ENCODE measurements around the gene TSPOAP1.
A peak's percentile ranks its signal among the peaks of the same experiment; 100 is the strongest.

TSPOAP1 gene, protein sequence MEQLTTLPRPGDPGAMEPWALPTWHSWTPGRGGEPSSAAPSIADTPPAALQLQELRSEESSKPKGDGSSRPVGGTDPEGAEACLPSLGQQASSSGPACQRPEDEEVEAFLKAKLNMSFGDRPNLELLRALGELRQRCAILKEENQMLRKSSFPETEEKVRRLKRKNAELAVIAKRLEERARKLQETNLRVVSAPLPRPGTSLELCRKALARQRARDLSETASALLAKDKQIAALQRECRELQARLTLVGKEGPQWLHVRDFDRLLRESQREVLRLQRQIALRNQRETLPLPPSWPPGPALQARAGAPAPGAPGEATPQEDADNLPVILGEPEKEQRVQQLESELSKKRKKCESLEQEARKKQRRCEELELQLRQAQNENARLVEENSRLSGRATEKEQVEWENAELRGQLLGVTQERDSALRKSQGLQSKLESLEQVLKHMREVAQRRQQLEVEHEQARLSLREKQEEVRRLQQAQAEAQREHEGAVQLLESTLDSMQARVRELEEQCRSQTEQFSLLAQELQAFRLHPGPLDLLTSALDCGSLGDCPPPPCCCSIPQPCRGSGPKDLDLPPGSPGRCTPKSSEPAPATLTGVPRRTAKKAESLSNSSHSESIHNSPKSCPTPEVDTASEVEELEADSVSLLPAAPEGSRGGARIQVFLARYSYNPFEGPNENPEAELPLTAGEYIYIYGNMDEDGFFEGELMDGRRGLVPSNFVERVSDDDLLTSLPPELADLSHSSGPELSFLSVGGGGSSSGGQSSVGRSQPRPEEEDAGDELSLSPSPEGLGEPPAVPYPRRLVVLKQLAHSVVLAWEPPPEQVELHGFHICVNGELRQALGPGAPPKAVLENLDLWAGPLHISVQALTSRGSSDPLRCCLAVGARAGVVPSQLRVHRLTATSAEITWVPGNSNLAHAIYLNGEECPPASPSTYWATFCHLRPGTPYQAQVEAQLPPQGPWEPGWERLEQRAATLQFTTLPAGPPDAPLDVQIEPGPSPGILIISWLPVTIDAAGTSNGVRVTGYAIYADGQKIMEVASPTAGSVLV (N-terminal part only)

DNA sequence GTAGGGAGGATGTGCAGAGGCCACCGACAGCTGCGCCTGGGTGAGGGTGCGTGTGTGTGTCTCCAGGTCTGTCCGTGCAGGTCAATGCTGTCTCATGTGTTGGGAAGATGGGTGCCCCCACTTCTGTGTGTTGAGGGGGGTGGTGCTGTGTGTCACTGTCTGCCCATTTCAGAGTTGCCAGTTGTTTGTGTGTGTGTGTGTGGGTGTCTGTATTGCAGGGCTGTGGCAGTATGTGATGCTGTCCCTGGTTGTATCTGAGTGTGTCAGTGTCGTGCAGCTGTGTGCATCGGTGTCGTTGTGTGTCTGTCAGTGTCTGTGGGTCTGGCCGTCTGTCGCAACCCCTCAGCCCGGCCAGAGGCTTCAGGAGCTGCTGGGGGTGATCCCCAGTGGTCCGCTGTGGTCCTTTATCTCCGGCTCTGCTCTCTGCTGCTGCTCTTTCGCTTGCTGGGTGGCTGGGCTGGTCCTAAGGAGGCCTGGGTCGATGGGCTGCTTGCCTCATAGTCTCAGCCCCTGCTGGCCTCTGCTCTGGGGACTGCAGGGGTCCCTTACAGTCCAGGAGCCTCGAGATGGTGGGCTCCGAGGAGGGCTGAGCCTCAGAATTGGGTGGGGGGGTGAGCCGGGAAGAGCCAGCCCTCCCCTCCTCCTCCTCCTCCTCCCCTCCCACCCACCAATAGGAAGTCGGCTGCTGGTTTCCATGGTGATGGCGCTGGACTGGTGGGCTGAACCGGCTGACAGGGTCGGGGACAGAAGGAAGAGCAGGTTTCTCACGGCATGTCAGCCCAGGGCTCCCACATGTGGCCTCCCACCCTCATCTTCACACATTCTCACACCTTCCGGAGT lies at the start of gene TSPOAP1:
TSPOAP1 (minus strand) TSS at position 601 of the 840 bp plus-strand sequence. CDS start 875 bp downstream, outside the sequence.
- Mint-ChIP-seq H3K27me3 (no peaks in the 10 kb centered on the region), H3K4me3 (peak within 1 kb of the TSS; percentile 92), H3K27ac (peak within 1 kb of the TSS; percentile 95), H3K36me3 (ENCODE audit: low read depth) (peaks cover 36% of the 10 kb centered on the region), H3K4me1 (ENCODE audit: low read depth) (peaks cover 77% of the 10 kb centered on the region), H3K9me3 (no peaks in the 10 kb centered on the region)

DNA sequence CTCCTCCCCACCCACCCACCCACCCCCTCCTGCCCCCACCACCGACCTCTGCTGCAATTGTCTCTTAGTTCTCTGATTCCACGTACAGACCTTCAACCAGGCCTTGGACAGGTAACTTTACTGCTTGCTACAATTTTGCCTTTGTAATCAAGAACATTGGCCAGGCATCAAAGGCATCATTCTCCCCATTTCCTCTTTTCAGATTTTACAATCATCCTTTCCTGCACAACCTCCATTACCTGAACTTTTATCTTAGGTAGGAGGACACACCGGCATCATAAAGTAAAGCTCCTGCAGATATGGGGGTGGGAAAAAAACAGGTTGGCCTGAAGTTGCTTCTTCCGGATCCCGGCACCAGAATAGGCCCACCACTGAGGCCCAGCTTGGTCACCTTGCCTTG lies 49.1 kb upstream of the TSPOAP1 start:
- H3K9me3 Mint-ChIP-seq: no peaks in the 10 kb centered on the region
- H3K4me1 Mint-ChIP-seq (ENCODE audit: low read depth): peaks cover 38% of the 10 kb centered on the region
- H3K4me3 Mint-ChIP-seq: no peak overlapping the region
- H3K27me3 Mint-ChIP-seq: no peaks in the 10 kb centered on the region
- no peak overlapping the region for H3K27ac Mint-ChIP-seq
- peaks cover 4% of the 10 kb centered on the region for H3K36me3 Mint-ChIP-seq (ENCODE audit: low read depth)

DNA sequence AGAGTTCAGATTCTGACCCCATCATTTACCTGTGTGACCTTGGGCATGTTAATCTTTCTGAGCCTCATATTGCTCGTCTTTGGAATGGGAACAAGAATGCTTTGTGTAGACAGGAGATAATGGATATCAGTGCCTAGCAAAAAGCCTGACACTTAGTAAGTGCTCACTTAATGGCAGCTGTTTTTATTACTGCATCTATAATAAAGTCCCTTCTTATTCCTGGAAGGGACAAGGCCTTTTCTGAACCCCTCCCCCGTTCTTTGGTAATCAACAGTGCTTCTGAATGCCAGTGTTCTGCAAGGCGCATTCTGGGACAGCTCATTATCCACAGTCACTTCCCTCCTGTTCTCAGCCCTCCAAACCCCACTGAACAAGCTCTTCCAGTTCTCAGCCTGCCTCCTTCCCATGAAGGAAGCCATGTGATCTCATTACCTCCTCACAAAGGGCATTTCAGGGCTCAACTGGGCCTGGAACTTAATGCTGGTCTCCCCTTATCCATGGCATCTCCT lies 48.6 kb upstream of the TSPOAP1 start:
- H3K9me3 Mint-ChIP-seq: no peaks in the 10 kb centered on the region
- H3K27ac Mint-ChIP-seq: no peak overlapping the region
- H3K27me3 Mint-ChIP-seq: no peaks in the 10 kb centered on the region
- H3K36me3 Mint-ChIP-seq (ENCODE audit: low read depth): peaks cover 4% of the 10 kb centered on the region
- H3K4me1 Mint-ChIP-seq (ENCODE audit: low read depth): peaks cover 33% of the 10 kb centered on the region
- H3K4me3 Mint-ChIP-seq: no peak overlapping the region

DNA sequence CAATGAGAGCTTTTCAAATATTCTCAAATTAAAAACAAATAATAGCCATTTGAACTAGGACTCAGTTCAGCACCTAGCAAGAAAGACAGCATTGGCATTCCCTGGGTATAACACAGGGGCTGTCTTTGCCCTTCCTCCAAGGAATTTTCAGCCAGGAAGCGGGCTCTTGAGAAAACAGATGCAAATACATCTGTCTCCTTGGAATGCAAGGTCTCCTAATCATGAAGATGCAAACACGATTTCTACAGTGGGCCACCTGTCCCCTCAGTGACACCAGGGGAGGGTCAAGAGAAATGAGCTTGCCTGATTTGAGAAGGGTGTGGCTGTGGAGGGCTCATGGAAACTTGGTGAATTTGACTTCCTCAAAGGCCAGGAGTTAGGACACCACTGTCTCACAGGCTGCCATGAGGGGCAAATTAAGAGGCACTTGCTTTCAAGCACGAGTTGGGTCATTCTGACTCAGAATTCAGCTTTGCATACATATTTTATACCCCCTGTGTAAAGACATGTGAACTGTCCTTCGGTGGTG lies 47.9 kb upstream of the TSPOAP1 start:
- Mint-ChIP-seq H3K36me3 (ENCODE audit: low read depth) (peaks cover 4% of the 10 kb centered on the region), H3K4me3 (no peak overlapping the region), H3K9me3 (no peaks in the 10 kb centered on the region), H3K27ac (no peak overlapping the region), H3K27me3 (no peaks in the 10 kb centered on the region), H3K4me1 (ENCODE audit: low read depth) (peaks cover 28% of the 10 kb centered on the region)

DNA sequence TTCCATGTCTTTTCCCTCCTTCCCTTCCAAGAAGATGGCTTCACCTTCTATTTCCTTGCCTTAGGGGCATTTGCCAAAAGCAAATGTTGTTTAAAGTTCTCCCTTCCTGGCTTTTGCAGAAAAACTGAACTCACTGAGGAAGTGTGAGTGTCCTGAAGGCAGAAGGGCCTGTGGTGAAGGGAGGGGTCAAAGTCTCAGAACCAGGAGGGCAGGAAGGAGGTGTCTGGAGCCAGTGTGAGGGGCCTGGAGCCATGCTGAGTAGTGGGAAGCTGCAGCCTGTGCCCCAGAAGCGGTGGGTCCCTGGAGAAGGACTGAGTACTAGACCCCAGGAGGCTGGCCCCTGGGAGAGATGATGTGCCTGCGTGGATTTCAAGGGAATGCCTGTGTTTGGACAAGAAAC lies 47.2 kb upstream of the TSPOAP1 start:
- Mint-ChIP-seq H3K4me1 (ENCODE audit: low read depth) (peaks cover 27% of the 10 kb centered on the region), H3K27me3 (no peaks in the 10 kb centered on the region), H3K27ac (no peak overlapping the region), H3K36me3 (ENCODE audit: low read depth) (peaks cover 4% of the 10 kb centered on the region), H3K4me3 (no peak overlapping the region), H3K9me3 (no peaks in the 10 kb centered on the region)

DNA sequence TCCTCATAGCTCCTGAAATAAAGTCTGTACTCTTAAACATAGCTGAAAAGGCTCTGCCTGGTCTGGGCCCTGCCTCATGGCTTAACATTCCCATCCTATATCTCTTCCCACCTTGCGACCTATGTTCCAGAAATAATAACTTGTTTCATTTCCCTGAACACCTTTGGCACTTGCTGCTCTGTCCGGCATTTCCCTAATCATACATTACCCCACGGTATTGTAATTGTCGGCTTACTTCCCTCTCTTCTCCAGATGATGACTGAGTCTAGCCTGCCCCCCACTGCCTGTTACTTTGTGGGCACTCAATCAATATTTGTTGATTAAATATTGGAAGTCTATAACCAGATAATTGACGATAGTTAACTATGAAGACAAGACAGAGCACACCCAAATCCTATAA lies 46.7 kb upstream of the TSPOAP1 start:
- no peak overlapping the region for H3K27ac Mint-ChIP-seq
- H3K9me3 Mint-ChIP-seq: no peaks in the 10 kb centered on the region
- no peaks in the 10 kb centered on the region for H3K27me3 Mint-ChIP-seq
- no peak overlapping the region for H3K4me3 Mint-ChIP-seq
- peaks cover 29% of the 10 kb centered on the region for H3K4me1 Mint-ChIP-seq (ENCODE audit: low read depth)
- H3K36me3 Mint-ChIP-seq (ENCODE audit: low read depth): peaks cover 7% of the 10 kb centered on the region

DNA sequence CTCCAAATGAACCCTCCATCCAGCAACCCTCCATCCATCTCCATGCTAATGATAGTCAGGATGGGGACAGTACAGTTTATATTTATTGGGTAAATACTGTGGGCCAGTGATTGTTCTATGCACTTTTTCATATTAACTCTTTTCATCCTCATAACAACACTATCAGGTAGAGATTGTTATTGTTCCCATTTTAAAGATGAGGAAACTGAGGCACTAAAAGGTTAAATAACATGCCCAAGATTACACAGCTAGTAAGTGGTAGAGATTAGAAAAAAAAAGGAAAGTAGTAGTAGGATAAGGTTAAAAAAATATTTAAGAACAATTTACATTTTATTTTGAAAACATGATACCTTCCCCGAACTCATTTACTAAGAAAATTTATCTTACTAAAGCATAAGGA lies 45.3 kb upstream of the TSPOAP1 start:
- H3K4me1 Mint-ChIP-seq (ENCODE audit: low read depth): peaks cover 24% of the 10 kb centered on the region
- H3K9me3 Mint-ChIP-seq: no peaks in the 10 kb centered on the region
- H3K36me3 Mint-ChIP-seq (ENCODE audit: low read depth): peaks cover 3% of the 10 kb centered on the region
- no peak overlapping the region for H3K27ac Mint-ChIP-seq
- H3K27me3 Mint-ChIP-seq: no peaks in the 10 kb centered on the region
- no peak overlapping the region for H3K4me3 Mint-ChIP-seq

DNA sequence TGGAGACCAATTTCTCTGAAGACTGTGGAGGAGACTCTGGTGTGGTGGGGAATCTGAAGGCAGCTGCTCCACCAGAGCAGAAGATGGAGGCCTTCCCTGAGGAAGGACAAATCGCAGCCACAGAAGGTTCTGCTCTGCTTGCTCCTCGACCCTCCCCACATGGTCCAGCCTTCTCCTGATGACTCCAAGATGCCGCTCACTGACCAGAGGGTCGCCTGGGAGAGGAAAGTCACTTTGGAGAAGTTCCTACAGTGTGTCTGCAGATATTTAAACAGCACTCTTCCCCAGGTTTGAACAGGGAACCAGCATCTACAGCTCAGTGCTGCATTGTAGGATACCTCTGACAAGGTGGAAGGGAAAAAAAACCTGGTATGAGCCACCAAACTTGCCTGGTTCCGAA lies 44.4 kb upstream of the TSPOAP1 start:
- peaks cover 21% of the 10 kb centered on the region for H3K4me1 Mint-ChIP-seq (ENCODE audit: low read depth)
- no peak overlapping the region for H3K4me3 Mint-ChIP-seq
- H3K27ac Mint-ChIP-seq: no peak overlapping the region
- peaks cover 3% of the 10 kb centered on the region for H3K36me3 Mint-ChIP-seq (ENCODE audit: low read depth)
- H3K27me3 Mint-ChIP-seq: no peaks in the 10 kb centered on the region
- H3K9me3 Mint-ChIP-seq: no peaks in the 10 kb centered on the region

DNA sequence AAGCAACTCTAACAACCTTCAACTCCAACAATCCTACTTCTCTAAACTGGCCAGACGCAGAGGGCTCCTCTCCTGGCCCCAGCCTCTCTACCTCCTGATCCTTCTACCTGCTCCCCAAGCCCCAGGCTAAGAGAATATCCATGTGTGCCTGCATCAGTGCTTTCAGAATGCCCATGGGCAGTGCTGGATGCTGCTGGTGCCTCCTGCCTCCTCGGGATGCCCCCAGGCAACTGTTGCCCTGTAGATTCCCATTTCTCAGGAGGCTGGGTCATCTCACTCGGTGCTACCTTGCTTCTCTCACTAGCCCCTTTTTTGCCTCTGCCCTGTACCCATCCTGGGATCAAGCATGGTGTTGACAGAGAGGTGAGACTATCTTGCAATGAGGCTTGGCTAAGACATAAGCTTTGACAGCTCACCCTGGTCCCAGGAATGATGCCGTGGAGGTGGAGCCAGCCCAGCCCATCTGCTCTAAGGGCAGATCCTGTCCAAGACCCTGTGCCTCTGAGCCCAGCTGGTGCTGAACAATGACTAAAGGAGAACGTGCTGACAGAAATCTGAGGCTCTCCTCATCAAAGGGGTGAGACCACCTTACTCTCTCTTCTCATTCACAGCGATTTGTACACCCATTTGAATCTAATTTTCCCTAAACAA lies 42.8 kb upstream of the TSPOAP1 start:
- Mint-ChIP-seq H3K36me3 (ENCODE audit: low read depth) (peaks cover 3% of the 10 kb centered on the region), H3K27me3 (no peaks in the 10 kb centered on the region), H3K9me3 (no peaks in the 10 kb centered on the region), H3K27ac (no peak overlapping the region), H3K4me1 (ENCODE audit: low read depth) (peaks cover 21% of the 10 kb centered on the region), H3K4me3 (no peak overlapping the region)

DNA sequence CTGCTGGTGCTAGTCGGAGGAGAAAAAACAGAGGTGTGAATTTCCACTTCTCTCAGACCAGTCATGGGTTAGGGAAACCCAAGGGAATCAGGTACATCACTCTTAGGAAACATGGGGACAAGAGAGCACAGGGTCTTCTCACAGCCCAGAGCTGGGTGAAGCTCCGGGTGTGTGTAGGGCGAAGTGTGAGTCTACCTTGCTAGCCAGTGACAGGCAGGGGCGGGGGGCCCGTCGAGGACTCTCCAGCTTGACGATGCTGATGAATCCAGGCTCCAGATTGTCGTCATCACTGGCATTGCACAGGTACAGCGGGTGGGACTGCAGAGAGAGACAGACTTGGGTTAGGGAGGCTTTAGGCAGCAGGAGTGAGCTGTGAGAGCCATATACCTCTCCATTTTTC lies 42.1 kb upstream of the TSPOAP1 start:
- H3K27ac Mint-ChIP-seq: no peak overlapping the region

DNA sequence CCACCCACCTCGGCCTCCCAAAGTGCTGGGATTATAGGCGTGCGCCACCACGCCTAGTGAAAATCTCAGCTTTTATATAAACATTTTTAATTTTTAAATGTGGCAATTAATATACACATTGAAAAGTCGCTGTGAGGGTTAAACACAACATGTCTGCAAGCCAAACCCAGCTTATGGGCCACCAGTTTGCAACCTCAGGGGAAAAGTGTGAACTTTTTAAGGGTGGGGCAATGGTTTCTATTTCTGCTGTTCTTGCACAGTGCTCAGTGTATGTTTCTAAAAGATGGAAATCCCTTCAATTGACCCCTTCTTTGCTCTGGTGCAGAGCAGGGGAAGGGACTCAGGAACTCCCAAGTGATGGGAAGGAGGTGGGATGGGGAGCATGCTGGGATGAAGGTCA lies 41.7 kb upstream of the TSPOAP1 start:
- no peak overlapping the region for H3K4me3 Mint-ChIP-seq
- no peaks in the 10 kb centered on the region for H3K27me3 Mint-ChIP-seq
- peaks cover 3% of the 10 kb centered on the region for H3K36me3 Mint-ChIP-seq (ENCODE audit: low read depth)
- peaks cover 21% of the 10 kb centered on the region for H3K4me1 Mint-ChIP-seq (ENCODE audit: low read depth)
- H3K27ac Mint-ChIP-seq: no peak overlapping the region
- H3K9me3 Mint-ChIP-seq: no peaks in the 10 kb centered on the region

More for the DNA sequence above, 42.1 kb upstream of the TSPOAP1 start:
- H3K36me3 Mint-ChIP-seq (ENCODE audit: low read depth): peaks cover 3% of the 10 kb centered on the region
- no peak overlapping the region for H3K4me3 Mint-ChIP-seq
- no peaks in the 10 kb centered on the region for H3K27me3 Mint-ChIP-seq
- H3K9me3 Mint-ChIP-seq: no peaks in the 10 kb centered on the region
- H3K4me1 Mint-ChIP-seq (ENCODE audit: low read depth): peaks cover 21% of the 10 kb centered on the region

DNA sequence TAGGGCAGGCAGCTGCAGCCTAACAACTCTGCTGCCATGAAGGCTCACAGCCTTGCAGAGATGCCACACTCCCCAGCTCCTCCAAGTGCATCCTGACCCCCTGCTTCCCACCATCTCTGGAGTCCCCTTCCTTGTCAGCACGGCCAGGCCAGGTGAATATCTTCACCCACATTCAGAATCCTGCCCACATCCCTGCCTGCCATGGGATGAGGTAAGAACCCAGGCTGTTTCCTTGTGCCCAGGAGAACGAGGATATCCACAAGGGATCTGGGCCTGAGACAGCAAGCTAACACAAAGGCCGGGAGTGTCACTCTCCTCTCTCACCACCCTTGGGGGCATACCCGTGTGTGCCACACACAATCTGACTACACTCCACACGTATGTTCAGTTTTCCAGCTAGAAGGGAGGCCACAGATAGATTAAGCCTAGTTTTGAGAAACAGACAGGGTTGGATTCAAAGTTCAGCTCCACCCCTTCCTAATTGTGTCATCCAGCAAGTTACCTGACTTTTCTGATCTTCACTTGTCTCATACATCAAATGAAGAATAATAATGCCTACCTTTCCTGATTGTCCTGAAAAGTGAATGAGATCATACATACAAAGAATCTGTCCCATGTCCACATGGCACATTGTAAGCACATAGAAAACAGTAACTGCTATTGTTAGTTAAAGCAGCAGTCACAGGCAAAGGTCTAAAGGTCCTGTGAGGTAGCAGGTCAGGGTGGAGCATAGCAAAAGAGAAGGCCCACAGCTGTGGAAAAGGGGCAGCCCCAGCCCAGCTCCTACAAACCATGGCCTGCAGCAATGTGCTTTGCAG lies 40.8 kb upstream of the TSPOAP1 start:
- Mint-ChIP-seq H3K36me3 (ENCODE audit: low read depth) (peaks cover 3% of the 10 kb centered on the region), H3K27ac (no peak overlapping the region), H3K9me3 (no peaks in the 10 kb centered on the region), H3K27me3 (no peaks in the 10 kb centered on the region), H3K4me3 (no peak overlapping the region), H3K4me1 (ENCODE audit: low read depth) (peaks cover 21% of the 10 kb centered on the region)

DNA sequence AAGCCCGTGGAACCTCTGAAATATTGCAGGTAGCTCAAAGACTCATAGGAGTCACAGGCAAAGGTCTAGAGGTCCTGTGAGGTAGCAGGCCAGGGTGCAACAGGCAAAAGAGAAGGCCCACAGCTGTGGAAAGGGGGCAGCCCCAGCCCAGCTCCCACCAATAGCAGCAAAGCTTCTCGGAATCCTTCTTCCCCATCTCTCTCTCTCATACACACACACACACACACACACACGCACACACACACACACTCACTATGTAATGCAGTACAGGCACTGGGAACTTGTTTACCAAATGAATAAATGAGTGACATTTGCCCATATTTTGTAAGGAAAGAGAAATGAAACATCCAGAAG lies 40.2 kb upstream of the TSPOAP1 start:
- H3K27ac Mint-ChIP-seq: no peak overlapping the region
- peaks cover 21% of the 10 kb centered on the region for H3K4me1 Mint-ChIP-seq (ENCODE audit: low read depth)
- no peaks in the 10 kb centered on the region for H3K27me3 Mint-ChIP-seq

More for the DNA sequence above, 40.2 kb upstream of the TSPOAP1 start:
- H3K4me3 Mint-ChIP-seq: no peak overlapping the region
- peaks cover 3% of the 10 kb centered on the region for H3K36me3 Mint-ChIP-seq (ENCODE audit: low read depth)
- H3K9me3 Mint-ChIP-seq: no peaks in the 10 kb centered on the region

Measured in stimulated activated naive CD8-positive, alpha-beta T cell treated with anti-CD3 and anti-CD28 coated beads, Interleukin-15, Interleukin-2, amounts not matched to agents 100 ng/mL and 50 ng/mL, for 24 hours (primary cell).